LHCN-M2 (cell line): ENCODE results near the gene OR2AT4. TPM values are rescaled to one million over a fixed set of nuclear protein-coding genes. Genes with fewer than 3 reads are reported as not detected.
"Not testable (repeated sequence)": the region's sequence is repeated elsewhere in the genome, so short reads cannot be mapped to it uniquely, and the experiment has no call there.

Experiments used
- DNase-seq: peaks from one replicate; pipeline ENCODE4 v3.0.0-alpha.2; 2012; ENCODE audit warnings: low read depth
- total RNA-seq: library from RNA; depleted of rRNA; stranded (reverse); fragments of >200 nt; gene quantifications from 2 replicates; pipeline ENCODE4 v1.2.3, GENCODE V29; 2014

The OR2AT4 gene
- total RNA-seq, 1 experiment from 2014 or later, result not detected

- peak; percentile 56 for DNase-seq
Observed at GRCh38 chr11:75103380-75104026, 6.8 kb upstream of the OR2AT4 start.

GRCh38 chr11:75101424-75102128, 4.9 kb upstream of the OR2AT4 start:
- no peak for DNase-seq

DNA sequence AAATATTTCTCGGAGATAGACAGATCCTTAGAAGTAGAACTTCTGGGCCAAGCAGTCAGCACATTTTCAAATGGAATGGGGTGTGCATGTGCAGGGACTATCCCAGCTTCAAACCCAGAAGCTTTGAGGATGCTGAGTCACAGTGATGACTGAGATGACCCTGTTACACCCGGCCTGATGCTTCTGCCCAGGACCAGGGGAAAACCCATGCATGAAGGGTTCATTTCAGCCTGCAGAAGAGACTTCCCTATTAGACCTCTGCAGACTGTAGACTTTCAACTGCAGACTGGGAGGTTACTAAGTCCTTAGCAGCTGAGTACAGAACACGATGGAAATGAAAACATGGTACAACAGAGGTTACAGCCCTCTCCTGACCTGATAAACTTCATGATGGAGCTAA, 3.6 kb upstream of the OR2AT4 start:
- DNase-seq, result peak; percentile 62

DNA sequence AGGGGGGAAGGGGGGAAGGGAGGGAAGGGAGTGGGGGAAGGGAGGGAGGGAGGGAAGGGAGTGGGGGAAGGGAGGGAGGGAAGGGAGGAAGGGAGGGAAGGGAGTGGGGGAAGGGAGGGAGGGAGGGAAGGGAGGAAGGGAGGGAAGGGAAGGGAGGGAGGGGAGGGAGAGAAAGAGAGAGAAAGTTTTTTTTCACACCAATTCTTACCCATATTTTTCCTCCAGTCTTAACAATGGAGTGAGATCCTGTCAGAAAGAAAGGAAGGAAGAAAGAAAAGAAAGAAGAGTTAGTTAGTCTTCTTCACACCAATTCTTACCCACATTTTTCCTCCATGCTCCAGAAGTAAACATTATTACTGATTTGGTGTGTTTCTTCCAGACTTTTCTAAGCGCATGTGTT, 3.0 kb upstream of the OR2AT4 start:
- no peak for DNase-seq

GRCh38 chr11:75098835-75099439, 2.3 kb upstream of the OR2AT4 start:
- not testable (repeated sequence) for DNase-seq

DNA sequence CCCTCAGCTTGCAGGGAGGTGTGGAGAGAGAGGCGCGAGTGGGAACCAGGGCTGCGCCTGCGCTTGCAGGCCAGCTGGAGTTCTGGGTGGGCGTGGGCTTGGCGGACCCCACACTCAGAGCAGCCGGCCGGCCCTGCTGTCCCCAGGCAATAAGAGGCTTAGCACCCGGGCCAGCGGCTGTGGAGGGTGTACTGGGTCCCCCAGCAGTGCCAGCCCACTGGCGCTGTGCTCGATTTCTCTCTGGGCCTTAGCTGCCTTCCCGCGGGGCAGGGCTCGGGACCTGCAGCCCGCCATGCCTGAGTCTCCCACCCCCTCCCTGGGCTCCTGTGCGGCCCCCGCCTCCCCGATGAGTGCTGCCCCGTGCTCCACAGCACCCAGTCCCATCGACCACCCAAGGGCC, 1.5 kb upstream of the OR2AT4 start:
- not testable (repeated sequence) for DNase-seq

DNA sequence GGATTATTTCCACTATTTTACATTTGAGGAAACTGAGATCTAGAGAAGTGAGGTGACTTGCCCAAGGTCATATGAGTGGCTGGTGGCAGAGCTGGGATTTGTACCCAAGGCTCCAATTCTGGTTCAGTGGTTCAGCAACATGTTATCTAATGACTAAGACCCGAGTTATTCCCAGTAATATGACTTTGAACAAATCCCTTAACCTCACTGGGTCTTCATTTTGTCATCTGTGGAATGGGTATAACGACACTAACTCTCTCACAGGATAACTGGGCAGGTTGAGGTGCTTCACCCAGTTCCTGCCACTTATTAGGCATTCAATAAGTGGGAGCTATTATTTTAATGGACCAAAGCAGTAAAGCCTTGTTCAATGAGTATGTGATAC, 489 bp upstream of the OR2AT4 start:
- DNase-seq, result no peak

GRCh38 chr11:75094382-75094781, 2.3 kb downstream of the OR2AT4 start:
- not testable (repeated sequence) for DNase-seq

GRCh38 chr11:75090671-75091177, 6.0 kb downstream of the OR2AT4 start:
- no peak for DNase-seq

GRCh38 chr11:75087319-75088305, 9.1 kb downstream of the OR2AT4 start:
- no peak for DNase-seq

DNA sequence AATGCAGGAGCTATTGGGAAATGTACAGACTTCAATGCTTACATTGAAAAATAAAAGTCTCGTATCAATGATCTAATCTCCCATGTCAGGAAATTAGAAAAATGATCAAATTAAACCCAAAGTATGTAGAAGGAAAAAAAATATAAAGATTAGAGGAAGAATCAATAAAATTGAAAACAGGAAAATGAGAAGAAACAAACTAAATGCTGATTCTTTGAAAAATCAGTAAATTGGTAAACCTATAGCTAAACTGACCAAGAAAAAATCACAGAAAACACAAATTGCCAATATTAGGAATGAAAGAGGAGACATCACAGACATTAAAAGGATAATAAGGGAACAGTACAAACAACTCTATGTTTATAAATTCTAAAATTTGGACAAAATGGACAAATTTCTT, 11.8 kb downstream of the OR2AT4 start:
- DNase-seq, result no peak

- DNase-seq, result no peak
Observed at GRCh38 chr11:75083217-75083605, 13.5 kb downstream of the OR2AT4 start.

GRCh38 chr11:75082601-75083216, 14.0 kb downstream of the OR2AT4 start:
- DNase-seq, result no peak

DNA sequence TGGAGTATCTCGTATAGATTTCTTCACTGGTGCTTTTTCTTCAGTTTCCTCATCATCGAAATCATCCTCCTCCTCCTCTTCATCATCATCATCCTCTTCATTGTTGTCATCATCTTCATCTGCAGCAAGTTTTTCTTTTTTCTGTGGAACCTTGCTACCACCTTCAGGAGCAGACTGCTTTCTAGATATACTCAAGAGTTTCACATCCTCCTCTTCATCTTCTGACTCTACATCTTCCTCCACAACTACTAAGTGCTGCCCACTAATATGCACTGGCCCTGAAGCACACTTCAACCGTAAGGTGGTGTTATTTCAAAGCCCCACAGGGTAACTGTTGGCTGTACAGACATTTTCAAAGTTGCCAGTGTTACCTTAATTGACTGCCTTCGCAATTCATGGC, 17.1 kb downstream of the OR2AT4 start:
- DNase-seq, result no peak

GRCh38 chr11:75078233-75078632, 18.4 kb downstream of the OR2AT4 start:
- DNase-seq, result peak; percentile 37

DNA sequence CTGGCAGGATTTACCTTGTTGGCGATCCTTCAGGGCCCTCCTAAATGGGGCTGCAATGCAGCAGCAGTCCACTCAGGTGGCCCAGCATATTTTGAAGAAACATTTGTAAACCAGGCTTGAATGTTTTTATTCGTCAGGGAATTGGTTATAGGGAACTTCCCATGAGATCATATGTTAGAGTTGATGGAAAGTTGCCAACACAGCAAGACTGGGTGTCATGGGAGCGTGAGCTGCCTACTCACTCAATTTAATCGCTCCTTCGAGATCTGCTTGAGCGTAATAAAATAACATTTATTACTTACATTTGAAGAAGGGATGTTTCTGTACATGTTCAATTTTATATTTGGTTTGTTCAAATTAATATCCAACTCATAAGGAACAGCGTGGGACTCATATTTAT, 19.4 kb downstream of the OR2AT4 start:
- no peak for DNase-seq

DNA sequence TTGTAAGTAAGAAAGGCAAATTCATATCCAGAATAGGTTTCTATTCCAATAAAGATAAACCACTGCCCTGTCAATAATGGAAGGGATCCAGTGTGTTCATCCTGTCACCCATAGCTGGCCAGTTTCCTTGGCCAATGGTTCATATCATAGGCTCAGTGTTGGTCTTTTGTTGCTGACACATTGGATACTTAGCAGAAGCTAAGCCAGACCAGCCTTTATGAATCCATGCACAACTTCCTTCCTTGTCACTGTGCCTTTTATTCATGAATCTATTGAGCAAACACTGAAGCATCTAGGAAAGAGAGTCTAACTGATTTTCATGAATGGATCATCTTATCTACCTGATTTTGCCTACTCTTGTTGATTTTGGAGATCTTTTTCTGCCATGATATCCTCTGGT, 20.0 kb downstream of the OR2AT4 start:
- DNase-seq, result no peak

DNA sequence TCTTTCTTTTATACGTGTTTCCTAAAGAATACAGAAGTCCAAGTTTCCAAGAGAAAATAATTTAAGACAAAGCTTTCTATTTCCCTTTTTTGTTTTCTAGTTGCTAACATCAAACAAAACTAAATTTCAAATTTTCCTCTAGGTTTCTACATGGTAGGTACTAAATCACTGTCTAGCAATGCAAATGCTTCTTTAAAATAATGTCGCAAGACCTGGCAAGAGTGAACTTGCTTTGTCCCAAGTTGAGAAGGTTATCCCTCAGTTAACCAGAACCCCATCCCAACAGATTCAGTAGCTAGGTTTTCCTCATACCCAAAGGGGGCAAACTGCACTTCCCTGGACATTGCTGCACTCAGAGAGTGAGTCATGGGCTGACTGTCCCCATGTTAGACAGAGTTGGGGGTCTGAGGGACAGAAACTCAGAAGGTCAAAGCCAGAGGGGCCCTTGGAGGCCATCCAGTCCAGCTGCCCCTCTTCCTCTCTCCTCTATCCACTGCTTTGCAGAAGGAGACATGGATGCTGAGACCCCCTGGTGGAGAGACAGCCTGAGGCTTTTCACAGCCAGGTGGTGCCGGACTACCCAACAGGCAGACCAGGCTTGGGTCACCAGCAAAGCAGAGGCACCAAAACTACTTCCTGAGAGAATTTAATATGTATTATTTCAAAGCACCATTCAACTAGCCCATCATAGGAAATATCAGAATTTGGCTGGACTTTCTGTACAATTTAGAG, 23.1 kb downstream of the OR2AT4 start:
- no peak for DNase-seq

GRCh38 chr11:75072582-75072981, 24.1 kb downstream of the OR2AT4 start:
- DNase-seq, result no peak

- no peak for DNase-seq
Observed at GRCh38 chr11:75069473-75069872, 27.2 kb downstream of the OR2AT4 start.
